Measurements from ENCODE around the gene TBCA. TPM values are rescaled to one million over a fixed set of nuclear protein-coding genes. Genes with fewer than 3 reads are reported as not detected.

TBCA gene
- total RNA-seq, 1 donor from 2014 or later, result 213 TPM

DNA sequence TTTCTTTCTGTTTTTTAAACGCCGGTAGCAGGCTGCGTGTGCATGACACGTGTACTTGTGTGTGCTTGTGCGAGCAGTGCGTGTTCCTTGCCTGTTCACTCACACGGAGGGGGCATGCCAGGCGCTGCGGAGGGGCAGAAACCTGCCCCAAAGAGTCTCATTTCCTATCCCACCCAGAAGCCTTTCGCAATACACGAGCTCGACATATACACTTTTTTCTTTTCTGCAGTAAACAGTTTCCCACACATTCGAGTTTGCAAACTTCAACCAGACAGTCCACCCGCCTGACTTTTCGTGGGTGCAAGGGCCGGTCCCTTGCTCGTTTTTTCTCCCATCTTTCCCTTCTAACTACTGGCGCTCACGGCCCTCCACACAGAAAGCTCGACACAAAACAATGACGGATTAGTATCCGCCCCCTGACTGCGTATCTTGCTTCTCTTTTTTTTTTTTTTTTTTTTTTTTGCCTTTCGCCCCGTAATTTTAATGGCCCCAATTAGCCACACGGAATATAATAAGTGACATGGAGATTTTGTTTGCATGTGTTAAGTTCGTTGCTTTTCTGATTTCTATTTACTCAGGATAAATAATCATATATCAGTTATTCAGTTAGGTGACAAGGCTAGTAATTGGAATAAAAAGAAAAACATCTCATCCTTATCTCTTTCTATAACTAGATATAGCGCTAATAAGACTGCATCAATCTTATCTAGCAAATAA is 132.3 kb downstream of the TBCA start:
- Mint-ChIP-seq H3K9me3 (no peaks in the 10 kb centered on the region), H3K4me1 (peaks cover 18% of the 10 kb centered on the region), H3K27me3 (ENCODE audit: low read depth) (peaks cover 98% of the 10 kb centered on the region)

DNA sequence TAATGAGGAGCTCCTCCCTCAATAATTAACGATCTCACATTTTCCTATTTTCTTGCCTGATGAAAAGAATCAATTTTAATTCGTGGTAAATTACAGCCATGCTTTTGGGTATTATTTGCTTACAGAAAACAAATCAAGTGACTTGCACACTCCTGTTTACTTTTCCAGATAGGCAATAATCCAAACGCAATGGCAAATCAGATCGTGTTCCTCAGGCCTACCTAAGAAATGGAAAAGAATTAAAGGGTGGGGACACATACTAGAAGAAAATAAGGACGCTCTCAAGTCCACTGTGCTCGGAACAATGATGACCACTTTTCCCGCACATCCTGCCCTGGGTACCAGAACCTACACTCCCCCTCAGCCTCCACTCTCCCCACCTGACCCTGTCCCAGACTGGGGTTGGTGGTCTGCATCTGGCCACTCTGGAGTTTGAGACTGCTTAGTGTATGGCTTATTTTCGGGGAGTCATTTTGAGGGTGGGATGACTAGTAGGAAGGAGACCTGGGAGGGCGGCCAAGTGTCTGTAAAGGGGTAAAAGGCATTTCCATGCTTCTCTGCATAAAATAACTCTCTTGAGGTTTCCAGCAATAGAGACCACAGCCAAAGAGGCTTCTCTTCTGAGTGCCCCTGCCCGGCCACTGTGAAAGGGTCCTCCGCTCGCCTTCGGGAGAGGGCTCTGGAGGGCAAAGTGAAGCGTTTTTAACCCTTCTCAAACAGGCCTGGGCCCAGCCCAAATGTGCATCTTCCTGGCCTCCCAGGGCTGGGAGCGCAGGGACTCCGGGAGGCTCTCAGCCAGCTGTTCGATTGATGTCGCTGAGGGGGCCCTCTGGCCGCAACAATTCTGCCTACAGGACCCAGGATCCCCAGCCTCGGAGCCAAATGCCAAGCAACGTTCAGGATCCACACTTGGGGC is 133.1 kb downstream of the TBCA start:
- TF ChIP-seq, protein P1, sequence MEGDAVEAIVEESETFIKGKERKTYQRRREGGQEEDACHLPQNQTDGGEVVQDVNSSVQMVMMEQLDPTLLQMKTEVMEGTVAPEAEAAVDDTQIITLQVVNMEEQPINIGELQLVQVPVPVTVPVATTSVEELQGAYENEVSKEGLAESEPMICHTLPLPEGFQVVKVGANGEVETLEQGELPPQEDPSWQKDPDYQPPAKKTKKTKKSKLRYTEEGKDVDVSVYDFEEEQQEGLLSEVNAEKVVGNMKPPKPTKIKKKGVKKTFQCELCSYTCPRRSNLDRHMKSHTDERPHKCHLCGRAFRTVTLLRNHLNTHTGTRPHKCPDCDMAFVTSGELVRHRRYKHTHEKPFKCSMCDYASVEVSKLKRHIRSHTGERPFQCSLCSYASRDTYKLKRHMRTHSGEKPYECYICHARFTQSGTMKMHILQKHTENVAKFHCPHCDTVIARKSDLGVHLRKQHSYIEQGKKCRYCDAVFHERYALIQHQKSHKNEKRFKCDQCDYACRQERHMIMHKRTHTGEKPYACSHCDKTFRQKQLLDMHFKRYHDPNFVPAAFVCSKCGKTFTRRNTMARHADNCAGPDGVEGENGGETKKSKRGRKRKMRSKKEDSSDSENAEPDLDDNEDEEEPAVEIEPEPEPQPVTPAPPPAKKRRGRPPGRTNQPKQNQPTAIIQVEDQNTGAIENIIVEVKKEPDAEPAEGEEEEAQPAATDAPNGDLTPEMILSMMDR (IDR thresholded peaks at IDR 0.05; ENCODE audit: unreplicated experiment), result no peak
- peaks cover 18% of the 10 kb centered on the region for H3K4me1 Mint-ChIP-seq
- no peaks in the 10 kb centered on the region for H3K36me3 Mint-ChIP-seq
- no peak for DNase-seq (ENCODE audit: low spot score in 2 of 2, unreplicated experiment in 2 of 2)
- H3K27ac Mint-ChIP-seq, result no peak overlapping the region
- H3K9me3 Mint-ChIP-seq, result no peaks in the 10 kb centered on the region
- H3K27me3 Mint-ChIP-seq (ENCODE audit: low read depth), result peaks cover 97% of the 10 kb centered on the region
- no peak overlapping the region for H3K4me3 Mint-ChIP-seq

More for the DNA sequence above, 132.3 kb downstream of the TBCA start:
- DNase-seq (ENCODE audit: low spot score in 2 of 2, unreplicated experiment in 2 of 2), result no peak
- no peak overlapping the region for H3K27ac Mint-ChIP-seq
- H3K36me3 Mint-ChIP-seq, result no peaks in the 10 kb centered on the region
- TF ChIP-seq, protein P1 (IDR thresholded peaks at IDR 0.05; ENCODE audit: unreplicated experiment), result no peak
- no peak overlapping the region for H3K4me3 Mint-ChIP-seq

DNA sequence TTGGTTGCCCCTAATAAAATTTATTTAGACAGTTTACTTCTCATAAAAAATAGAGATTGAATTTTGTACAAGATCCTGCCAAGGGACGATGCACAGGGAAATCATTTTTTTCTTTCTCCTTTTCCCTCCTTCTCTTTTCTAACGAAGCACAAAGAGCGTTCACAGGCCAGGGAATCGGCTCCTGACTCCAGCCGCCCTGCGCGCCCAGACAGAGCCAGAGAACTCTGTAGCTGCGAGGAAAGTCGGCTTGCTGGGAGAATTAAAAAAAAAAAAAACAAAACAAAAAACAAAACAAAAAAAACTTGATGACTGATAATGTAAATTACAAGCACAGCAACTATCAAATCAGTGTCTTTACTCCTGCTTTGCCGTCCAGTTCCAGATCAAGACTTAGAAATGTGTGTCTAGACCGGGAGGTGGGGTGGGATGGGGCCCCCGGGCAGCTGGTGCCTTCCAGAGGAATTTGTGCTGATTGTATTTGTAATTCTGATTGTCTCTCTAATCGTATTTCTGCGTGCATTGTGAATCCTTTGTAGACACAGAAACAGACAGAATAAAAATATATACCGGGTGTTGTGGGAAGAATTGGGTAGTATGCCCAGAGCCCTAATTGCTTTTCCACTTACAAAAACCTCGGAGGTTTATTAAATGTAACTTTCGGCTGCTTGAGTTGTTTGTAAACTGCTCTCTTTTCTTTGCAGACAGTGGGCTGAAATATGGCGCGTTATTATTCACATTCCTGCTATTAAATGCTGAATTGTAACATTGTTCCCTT is 134.0 kb downstream of the TBCA start:
- TF ChIP-seq, protein P1 (IDR thresholded peaks at IDR 0.05; ENCODE audit: unreplicated experiment), result no peak
- H3K27me3 Mint-ChIP-seq (ENCODE audit: low read depth), result peaks cover 97% of the 10 kb centered on the region
- no peak for DNase-seq (ENCODE audit: low spot score in 2 of 2, unreplicated experiment in 2 of 2)
- no peak overlapping the region for H3K4me3 Mint-ChIP-seq
- peaks cover 20% of the 10 kb centered on the region for H3K4me1 Mint-ChIP-seq
- no peaks in the 10 kb centered on the region for H3K36me3 Mint-ChIP-seq
- no peaks in the 10 kb centered on the region for H3K9me3 Mint-ChIP-seq
- H3K27ac Mint-ChIP-seq, result no peak overlapping the region

DNA sequence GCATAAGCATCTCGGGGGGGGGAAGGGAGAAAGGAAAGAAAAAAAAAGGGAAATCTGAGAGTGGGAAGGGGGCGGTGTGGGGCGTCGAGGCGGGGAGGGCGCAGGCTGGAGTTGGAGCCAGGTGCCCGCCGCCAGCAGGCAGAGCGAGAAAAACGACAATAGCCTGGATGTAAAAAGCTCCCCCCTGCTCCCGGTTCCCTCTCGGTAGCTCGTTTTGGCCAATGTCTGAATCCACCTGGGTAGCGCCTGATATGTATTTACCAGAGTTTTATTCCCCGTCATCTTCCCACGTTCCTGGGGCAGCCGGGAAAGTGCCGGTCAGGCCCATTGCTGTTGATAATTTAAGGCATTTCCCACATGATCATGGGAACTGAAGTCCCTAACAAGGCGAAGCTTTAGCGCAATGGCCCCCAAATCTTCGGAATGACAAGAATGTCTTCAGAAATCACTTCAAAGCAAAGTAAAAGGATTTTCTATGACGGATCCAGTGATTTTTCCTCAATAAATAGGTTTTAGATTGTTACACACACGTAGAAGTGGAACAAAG is 134.7 kb downstream of the TBCA start:
- no peak for DNase-seq (ENCODE audit: low spot score in 2 of 2, unreplicated experiment in 2 of 2)
- Mint-ChIP-seq H3K4me3 (no peak overlapping the region), H3K27ac (no peak overlapping the region), H3K27me3 (ENCODE audit: low read depth) (peaks cover 97% of the 10 kb centered on the region), H3K4me1 (peaks cover 20% of the 10 kb centered on the region), H3K9me3 (no peaks in the 10 kb centered on the region), H3K36me3 (no peaks in the 10 kb centered on the region)
- TF ChIP-seq, protein P1 (IDR thresholded peaks at IDR 0.05; ENCODE audit: unreplicated experiment), result no peak

Other genes starting within 250 kb of the TBCA start
- not detected in 3 replicates for gene OTP, start 137.6 kb downstream of the TBCA start, total RNA-seq